HS-5 (cell line): ENCODE results near the gene CGAS.
"Not testable (repeated sequence)": the region's sequence is repeated elsewhere in the genome, so short reads cannot be mapped to it uniquely, and the experiment has no call there.

Experiments
- DNase-seq: peaks from one replicate; pipeline ENCODE4 v3.0.0-alpha.2; 2012; ENCODE audit warnings: low read depth

Gene CGAS

GRCh38 chr6:73395875-73396274 is 56.2 kb downstream of the CGAS start:
- DNase-seq, result no peak

DNA sequence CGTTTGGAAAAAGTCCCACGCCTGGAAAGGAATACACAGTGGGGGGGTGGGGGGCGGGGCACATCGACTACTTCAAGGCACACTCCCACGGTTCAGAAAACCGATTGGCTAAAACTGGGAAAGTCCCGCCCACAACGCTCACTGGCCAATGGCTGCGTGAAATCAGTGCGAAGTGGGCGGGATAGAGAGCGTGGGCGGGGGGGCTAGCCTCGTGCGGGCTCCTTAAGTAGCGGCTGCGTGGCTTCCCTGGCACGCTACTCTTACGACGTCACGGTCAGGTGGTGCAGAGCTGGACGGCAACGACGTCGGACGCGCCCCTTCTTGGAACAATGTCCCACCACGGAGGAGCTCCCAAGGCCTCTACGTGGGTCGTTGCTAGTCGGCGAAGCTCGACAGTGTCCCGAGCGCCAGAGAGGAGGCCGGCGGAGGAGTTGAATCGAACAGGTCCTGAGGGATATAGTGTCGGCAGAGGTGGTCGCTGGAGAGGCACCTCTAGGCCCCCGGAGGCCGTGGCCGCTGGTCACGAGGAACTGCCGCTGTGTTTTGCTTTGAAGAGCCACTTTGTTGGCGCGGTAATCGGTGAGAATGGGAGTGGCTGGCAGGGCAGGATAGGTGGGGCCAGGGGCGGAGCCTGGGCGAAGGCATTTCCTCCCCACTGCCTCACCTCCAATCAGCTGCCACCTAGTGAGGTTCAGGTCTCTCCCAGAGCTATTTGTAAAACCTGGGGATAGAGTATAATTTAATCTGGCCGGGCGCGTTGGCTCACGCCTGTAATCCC is 57.3 kb downstream of the CGAS start, which contains the start of gene DDX43:
DDX43 (plus strand) TSS at position 252 of the 778 bp plus-strand sequence; CDS start at position 330, 78 bp downstream.
- DNase-seq, result no peak

DNA sequence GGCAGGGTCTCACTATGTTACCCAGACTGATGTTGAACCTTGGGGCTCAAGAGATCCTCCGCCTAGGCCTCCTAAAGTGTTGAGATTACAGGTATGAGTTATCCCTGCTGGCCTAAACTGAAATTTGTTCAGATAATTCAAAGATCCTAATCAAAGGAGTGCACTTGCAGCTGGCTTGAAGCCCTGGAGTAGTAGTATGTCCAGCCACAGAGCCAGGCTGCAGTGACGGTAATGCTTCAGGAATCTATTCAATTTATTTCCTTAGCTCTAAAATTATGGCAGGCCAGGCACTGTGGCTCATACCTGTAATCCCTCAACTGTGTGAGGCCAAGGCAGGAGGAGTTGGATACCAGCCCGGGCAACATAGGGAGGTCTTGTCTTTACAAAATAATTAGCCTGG is 58.8 kb downstream of the CGAS start:
- no peak for DNase-seq

DNA sequence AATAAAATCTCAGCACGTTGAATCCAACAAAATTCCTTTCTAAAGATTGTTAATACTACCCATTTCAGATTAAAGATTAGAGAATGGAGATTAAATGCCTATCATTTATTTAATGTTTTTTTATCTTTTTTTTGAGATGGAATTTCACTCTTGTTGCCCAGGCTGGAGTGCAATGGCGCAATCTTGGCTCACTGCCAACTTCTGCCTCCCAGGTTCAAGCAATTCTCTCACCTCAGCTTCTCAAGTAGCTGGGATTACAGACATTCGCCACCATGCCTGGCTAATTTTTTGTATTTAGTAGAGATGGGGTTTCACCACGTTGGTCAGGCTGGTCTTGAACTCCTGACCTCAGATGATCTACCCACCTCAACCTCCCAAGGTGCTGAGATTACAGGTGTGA is 59.9 kb downstream of the CGAS start:
- DNase-seq, result not testable (repeated sequence)

- DNase-seq, result no peak
These were observed 60.4 kb downstream of the CGAS start for GRCh38 chr6:73391675-73392074.

DNA sequence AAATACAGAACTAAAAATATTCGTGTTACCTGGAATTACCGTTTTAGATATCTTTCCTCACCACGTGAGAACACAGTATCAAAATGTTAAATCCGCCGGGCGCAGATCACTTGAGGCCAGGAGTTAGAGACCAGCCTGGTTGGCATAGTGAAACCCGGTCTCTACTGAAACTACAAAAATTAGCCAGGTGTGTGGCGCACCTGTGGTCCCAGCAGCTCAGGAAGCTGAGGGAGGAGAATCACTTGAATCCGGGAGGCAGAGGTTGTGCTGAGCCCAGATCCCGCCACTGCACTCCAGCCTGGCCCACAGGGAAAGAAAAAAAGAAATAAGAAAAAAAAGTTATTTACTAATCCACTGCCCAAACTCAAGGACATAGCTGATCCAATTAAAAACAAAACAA is 62.2 kb downstream of the CGAS start:
- no peak for DNase-seq

DNA sequence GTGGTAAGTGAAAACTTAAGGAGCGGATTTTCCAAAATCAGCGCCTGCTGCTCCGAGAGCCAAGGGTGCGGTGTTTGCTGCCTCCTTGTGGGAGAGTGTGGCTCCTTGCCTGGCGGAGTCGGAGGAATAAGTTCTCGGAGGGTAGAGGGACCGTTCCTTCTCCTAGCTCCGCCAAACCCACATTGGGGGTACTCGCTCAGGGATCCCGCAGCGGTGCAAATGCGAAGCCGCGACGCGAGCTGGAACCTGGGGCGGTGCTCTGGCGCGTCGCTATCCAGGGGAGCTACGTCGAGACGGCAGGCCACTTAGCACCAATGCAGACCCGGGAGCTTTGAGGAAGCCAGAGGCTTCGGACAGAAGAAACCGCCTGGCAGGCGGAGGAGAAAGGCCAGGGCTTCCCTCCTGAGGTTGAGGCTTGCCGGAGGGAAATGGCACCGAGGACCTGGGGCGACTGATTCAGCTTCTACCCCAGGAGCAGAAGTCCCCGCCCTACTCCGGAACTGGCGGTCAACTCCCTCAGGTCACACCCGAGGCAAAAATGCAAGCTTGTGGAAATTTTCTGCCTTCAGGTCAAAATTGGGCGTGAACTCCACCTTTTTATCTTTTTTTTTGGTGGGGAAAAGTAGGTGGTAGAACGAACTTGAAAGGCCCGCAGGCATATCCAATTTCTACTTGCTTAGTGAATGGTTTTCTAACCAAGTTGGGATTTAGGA is 63.1 kb downstream of the CGAS start:
- DNase-seq, result peak; percentile 52

DNA sequence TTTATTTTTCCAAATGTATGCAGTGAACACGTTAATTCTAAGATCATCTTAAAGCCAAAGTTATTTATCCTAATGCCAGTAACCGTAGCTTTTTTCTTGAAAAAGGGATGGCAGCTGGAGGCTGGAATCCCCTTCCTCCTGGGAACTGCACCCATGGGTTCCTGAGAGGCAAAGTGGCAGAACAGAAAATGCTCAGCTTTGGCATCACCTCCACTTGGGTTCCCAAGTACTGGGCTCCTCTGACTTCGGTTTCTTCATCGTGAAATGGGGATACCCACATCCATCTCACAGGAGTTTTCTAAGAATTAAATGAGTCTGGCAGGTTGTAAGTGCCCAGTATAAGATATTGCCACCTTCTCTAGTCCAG is 63.7 kb downstream of the CGAS start:
- no peak for DNase-seq

- no peak for DNase-seq
These were observed 69.5 kb downstream of the CGAS start for GRCh38 chr6:73382462-73383113.

DNA sequence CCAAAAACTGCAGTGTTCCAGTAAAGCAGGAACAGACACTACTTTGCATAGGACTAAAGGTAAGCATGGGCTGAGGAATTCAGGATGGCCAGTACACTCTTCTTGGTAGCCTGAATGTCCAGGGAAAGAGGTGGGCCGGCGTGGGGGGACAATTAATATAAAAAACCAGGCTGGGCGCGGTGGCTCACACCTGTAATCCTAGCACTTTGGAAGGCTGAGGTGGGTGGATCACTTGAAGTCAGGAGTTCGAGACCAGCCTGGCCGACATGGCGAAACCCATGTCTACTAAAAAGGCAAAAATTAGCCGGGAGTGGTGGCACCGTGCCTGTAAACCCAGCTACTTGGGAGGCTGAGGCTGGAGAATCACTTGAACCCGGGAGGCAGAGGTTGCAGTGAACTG is 70.6 kb downstream of the CGAS start:
- not testable (repeated sequence) for DNase-seq

DNA sequence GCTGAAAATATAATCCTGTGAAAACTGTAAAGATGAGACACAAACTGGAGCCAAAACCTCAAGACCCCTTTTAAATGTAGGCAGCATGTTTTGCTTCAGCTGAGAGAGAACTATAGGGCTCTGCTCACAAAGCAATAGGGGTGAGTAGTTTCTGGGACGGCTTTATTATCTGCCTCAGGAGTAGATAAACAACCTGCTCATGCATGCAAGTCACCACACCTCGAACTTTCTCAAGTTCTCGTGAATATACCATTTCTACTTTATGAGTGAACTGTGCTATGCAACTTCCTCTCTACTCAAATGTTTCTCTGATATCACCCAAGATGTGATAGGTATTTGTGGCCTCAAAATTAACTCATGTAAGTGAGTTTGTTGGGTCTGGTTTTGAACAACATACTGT is 74.9 kb downstream of the CGAS start:
- DNase-seq, result no peak

GRCh38 chr6:73375216-73375615 is 76.9 kb downstream of the CGAS start:
- no peak for DNase-seq
